H9 (cell line): Measurements from ENCODE around the gene MUSK. TPM values are rescaled to one million over a fixed set of nuclear protein-coding genes. Genes with fewer than 3 reads are reported as not detected.
A peak's percentile ranks its signal among the peaks of the same experiment; 100 is the strongest.

ENCODE experiments used
- DNase-seq: peaks from one replicate; pipeline ENCODE4 v3.0.0-alpha.2; 2017
- H2AFZ ChIP-seq: one replicate; pipeline ENCODE4 v1.6.1; 2013; ENCODE audit warnings: mild to moderate bottlenecking, low read length, control low read depth, moderate library complexity
- H2AK5ac ChIP-seq: 2 replicates; pipeline ENCODE4 v1.6.1; 2013; ENCODE audit warnings: low read length, control low read depth, mixed read lengths; ENCODE audit not compliant: insufficient read length
- H2BK120ac ChIP-seq: one replicate; pipeline ENCODE4 v1.6.1; 2013; ENCODE audit warnings: low read depth, mild to moderate bottlenecking, low read length, control low read depth, inconsistent platforms; ENCODE audit not compliant: poor library complexity, severe bottlenecking
- H2BK12ac ChIP-seq: 2 replicates; pipeline ENCODE4 v1.6.1; 2013; ENCODE audit warnings: low read length, control low read depth, mixed read lengths, low read depth; ENCODE audit not compliant: insufficient read length
- H2BK15ac ChIP-seq: 2 replicates; pipeline ENCODE4 v1.6.1; 2013; ENCODE audit warnings: low read depth, low read length, control low read depth
- H2BK20ac ChIP-seq: one replicate; pipeline ENCODE4 v1.6.1; 2013; ENCODE audit warnings: low read depth, mild to moderate bottlenecking, low read length, control low read depth, inconsistent platforms; ENCODE audit not compliant: poor library complexity, severe bottlenecking
- H2BK5ac ChIP-seq: 2 replicates; pipeline ENCODE4 v1.6.1; 2013; ENCODE audit warnings: low read length, control low read depth, mixed read lengths; ENCODE audit not compliant: insufficient read length
- H3K14ac ChIP-seq: 2 replicates; pipeline ENCODE4 v1.6.1; 2013; ENCODE audit warnings: low read length, control low read depth; ENCODE audit not compliant: insufficient read depth
- H3K18ac ChIP-seq: 2 replicates; pipeline ENCODE4 v1.6.1; 2013; ENCODE audit warnings: low read depth, mild to moderate bottlenecking, mixed read lengths, low read length, control low read depth; ENCODE audit not compliant: insufficient read length
- H3K23ac ChIP-seq: 2 replicates; pipeline ENCODE4 v1.6.1; 2013; ENCODE audit warnings: low read length, control low read depth, mixed read lengths, low read depth; ENCODE audit not compliant: insufficient read length
- H3K23me2 ChIP-seq: 2 replicates; pipeline ENCODE4 v1.6.1; 2013; ENCODE audit warnings: low read depth, mild to moderate bottlenecking, mixed read lengths, low read length, control low read depth; ENCODE audit not compliant: insufficient read length, poor library complexity, severe bottlenecking
- H3K27ac ChIP-seq: 2 replicates; pipeline ENCODE4 v1.5.1; 2013; ENCODE audit warnings: low read length, control low read depth, mixed read lengths, low read depth; ENCODE audit not compliant: insufficient read length
- H3K27me3 ChIP-seq: 2 replicates; pipeline ENCODE4 v1.6.1; 2013; ENCODE audit warnings: low read length, control low read depth, inconsistent platforms; ENCODE audit not compliant: insufficient read depth
- H3K4ac ChIP-seq: 2 replicates; pipeline ENCODE4 v1.6.1; 2013; ENCODE audit warnings: low read depth, mild to moderate bottlenecking, control low read depth, inconsistent platforms, low read length, moderate library complexity
- H3K4me1 ChIP-seq: 2 replicates; pipeline ENCODE4 v1.6.1; 2013; ENCODE audit warnings: low read length, control low read depth, inconsistent platforms; ENCODE audit not compliant: insufficient read depth
- H3K4me2 ChIP-seq: 2 replicates; pipeline ENCODE4 v1.6.1; 2013; ENCODE audit warnings: low read length, control low read depth, mixed read lengths; ENCODE audit not compliant: insufficient read length, insufficient read depth
- H3K56ac ChIP-seq: 2 replicates; pipeline ENCODE4 v1.6.1; 2013; ENCODE audit warnings: low read depth, mild to moderate bottlenecking, mixed read lengths, low read length, control low read depth; ENCODE audit not compliant: insufficient read length
- H3K79me1 ChIP-seq: 2 replicates; pipeline ENCODE4 v1.6.1; 2013; ENCODE audit warnings: low read depth, mild to moderate bottlenecking, moderate library complexity, low read length, control low read depth, inconsistent platforms; ENCODE audit not compliant: insufficient read depth, poor library complexity, severe bottlenecking
- H3K79me2 ChIP-seq: 2 replicates; pipeline ENCODE4 v1.6.1; 2013; ENCODE audit warnings: low read length, control low read depth, inconsistent platforms; ENCODE audit not compliant: insufficient read depth
- H3K9ac ChIP-seq: 2 replicates; pipeline ENCODE4 v1.6.1; 2013; ENCODE audit warnings: low read length, control low read depth, mixed read lengths; ENCODE audit not compliant: insufficient read length; ENCODE audit errors: extremely low read depth
- H3K9me3 ChIP-seq: one replicate; pipeline ENCODE4 v1.6.1; 2013; ENCODE audit warnings: low read depth, low read length, inconsistent platforms; ENCODE audit not compliant: control insufficient read depth
- H3T11ph ChIP-seq: one replicate; pipeline ENCODE4 v1.6.1; 2013; ENCODE audit warnings: mild to moderate bottlenecking, low read length, control low read depth, inconsistent platforms
- H4K20me1 ChIP-seq: one replicate; pipeline ENCODE4 v1.6.1; 2013; ENCODE audit not compliant: control insufficient read depth, insufficient read length, insufficient read depth
- H4K5ac ChIP-seq: 2 replicates; pipeline ENCODE4 v1.6.1; 2013; ENCODE audit warnings: low read depth, mild to moderate bottlenecking, mixed read lengths, low read length, control low read depth; ENCODE audit not compliant: insufficient read length
- H4K8ac ChIP-seq: replicated peaks from 2 replicates; pipeline ENCODE4 v1.6.1; 2013; ENCODE audit warnings: low read length, control low read depth, mixed read lengths, low read depth; ENCODE audit not compliant: insufficient read length
- H4K91ac ChIP-seq: 2 replicates; pipeline ENCODE4 v1.6.1; 2013; ENCODE audit warnings: low read depth, mild to moderate bottlenecking, moderate library complexity, mixed read lengths, low read length, control low read depth; ENCODE audit not compliant: insufficient read length
- H3K27ac Mint-ChIP-seq, 3 experiments: 2 replicates in 2 of 3; 3 replicates in 1 of 3; pipeline ENCODE4 v1.8.0; 2020 to 2021; ENCODE audit warnings: mixed read lengths in 3 of 3, mild to moderate bottlenecking in 1 of 3, moderate library complexity in 1 of 3
- H3K27me3 Mint-ChIP-seq: 2 replicates; pipeline ENCODE4 v1.8.0; 2021; ENCODE audit warnings: low read depth, mild to moderate bottlenecking, moderate library complexity, mixed read lengths
- H3K36me3 Mint-ChIP-seq, 3 experiments: 2 replicates in 2 of 3; 3 replicates in 1 of 3; pipeline ENCODE4 v1.8.0; 2020 to 2021; ENCODE audit warnings: low read depth in 3 of 3, mixed read lengths in 3 of 3; ENCODE audit not compliant: insufficient read depth in 1 of 3
- H3K4me1 Mint-ChIP-seq, 2 experiments: 2 replicates each; pipeline ENCODE4 v1.8.0; 2020; ENCODE audit warnings: mixed read lengths in 2 of 2
- H3K4me3 Mint-ChIP-seq, 2 experiments: 2 replicates in 1 of 2; 3 replicates in 1 of 2; pipeline ENCODE4 v1.8.0; 2020 to 2021; ENCODE audit warnings: mild to moderate bottlenecking in 2 of 2, mixed read lengths in 2 of 2, moderate library complexity in 1 of 2
- H3K9me3 Mint-ChIP-seq, 2 experiments: 2 replicates in 1 of 2; 3 replicates in 1 of 2; pipeline ENCODE4 v1.8.0; 2020; ENCODE audit warnings: mild to moderate bottlenecking in 2 of 2, mixed read lengths in 2 of 2, moderate library complexity in 1 of 2
- CTCF ChIP-seq: fragments of 200-600 bp; sonication (generic); conservative IDR thresholded peaks from 3 replicates; pipeline ENCODE4 v1.8.0; 2021; ENCODE audit warnings: antibody characterized with exemption, mild to moderate bottlenecking
- WGBS: extraction: QIAGEN DNeasy Blood & Tissue Kit; methylation state at CpG from one replicate; pipeline ENCODE4 v1.1.7; 2013; ENCODE audit warnings: missing lambda C conversion rate, low lambda C conversion rate, mixed read lengths; ENCODE audit not compliant: insufficient read length; ENCODE audit errors: extremely low coverage; 5-methylcytosine and 5-hydroxymethylcytosine counted together
- total RNA-seq: library from RNA; stranded (reverse); gene quantifications from 2 replicates; pipeline ENCODE4 v1.2.1, GENCODE V29; 2021

The MUSK gene
- total RNA-seq, 1 experiment from 2014 or later = not detected

DNA sequence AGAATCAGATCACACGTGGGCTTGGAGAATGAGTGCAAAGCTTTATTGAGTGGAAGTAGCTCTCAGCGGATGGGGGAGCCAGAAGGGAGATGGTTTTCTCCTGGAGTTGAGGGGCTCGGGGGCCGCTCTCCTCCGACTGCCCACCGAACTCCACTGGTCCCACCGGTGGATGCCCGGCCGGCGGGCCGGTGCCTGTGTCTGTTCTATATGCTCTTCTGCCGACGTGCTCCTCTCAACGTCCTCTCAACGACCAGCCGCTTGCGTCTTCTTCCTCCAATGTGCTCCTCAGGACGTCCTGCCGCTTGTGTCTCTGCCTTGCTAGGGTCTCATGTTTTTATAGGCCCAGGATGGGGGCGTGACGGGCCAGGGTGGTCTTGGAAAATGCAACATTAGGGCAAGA lies 161.9 kb downstream of the MUSK start:
- Histone ChIP-seq H4K8ac (no peak overlapping the region), H3K9me3 (no peaks in the 10 kb centered on the region), H2AK5ac (no peak overlapping the region), H3K4me1 (no peaks in the 10 kb centered on the region; the same call in 1 of the 2 replicates), H4K5ac (no peak overlapping the region), H3K27ac (no peak overlapping the region), H2BK15ac (no peak overlapping the region), H3K18ac (no peak overlapping the region), H3K23ac (no peak overlapping the region), H3K23me2 (no peaks in the 10 kb centered on the region), H4K20me1 (no peaks in the 10 kb centered on the region), H2BK12ac (no peak overlapping the region), H4K91ac (no peak overlapping the region), H3K56ac (no peak overlapping the region), H2AFZ (no peak overlapping the region), H3K4me2 (no peak overlapping the region), H3K79me1 (no peaks in the 10 kb centered on the region), H3K79me2 (no peaks in the 10 kb centered on the region), H3T11ph (no peak overlapping the region), H3K14ac (no peak overlapping the region), H3K27me3 (no peaks in the 10 kb centered on the region), H2BK120ac (no peak overlapping the region), H3K9ac (no peak overlapping the region), H2BK20ac (no peak overlapping the region), H3K4ac (no peak overlapping the region), H2BK5ac (no peak overlapping the region)
- Mint-ChIP-seq H3K4me1 (peaks cover 15 to 20% of the 10 kb centered on the region in 2 experiments), H3K9me3 (peaks cover 9 to 11% of the 10 kb centered on the region in 2 experiments; a peak in 4 of 5 replicates), H3K27ac (peak overlapping the region in 1 of 3 experiments; percentile 95; a peak in 2 of 7 replicates), H3K36me3 (peaks cover 0 to 7% (median 7%) of the 10 kb centered on the region in 3 experiments; a peak in 4 of 7 replicates), H3K27me3 (peaks cover 2% of the 10 kb centered on the region; the same call in 1 of the 2 replicates), H3K4me3 (no peak overlapping the region)
- no peak for TF ChIP-seq CTCF
- no CpG with 5 or more reads among the region's 21 CpGs for WGBS
- DNase-seq = no peak
